H1 (cell line): Measurements from ENCODE around the gene CIB4.

Source experiments
- CREB1 ChIP-seq: IDR thresholded peaks from 2 replicates; pipeline ENCODE4 v1.6.1; 2012; ENCODE audit warnings: inconsistent platforms
- CTCF ChIP-seq, 3 experiments: IDR thresholded peaks; 1 replicate in 2 of 3; 2 replicates in 1 of 3; pipeline versions ENCODE4 v1.5.1 to v1.6.1; 2011; ENCODE audit warnings: low read length in 3 of 3, mild to moderate bottlenecking in 3 of 3, inconsistent platforms in 2 of 3, low read depth in 1 of 3, moderate library complexity in 1 of 3; ENCODE audit not compliant: insufficient read depth in 1 of 3; ENCODE audit errors: control extremely low read depth in 1 of 3
- HDAC2 ChIP-seq, 2 experiments: fragments of 300-600 bp in 1 of 2; sonication (generic) in 1 of 2; IDR thresholded peaks; 2 replicates each; pipeline ENCODE4 v1.6.1; 2011 to 2012; ENCODE audit warnings: low read depth in 2 of 2, low read length in 2 of 2, mild to moderate bottlenecking in 2 of 2, moderate library complexity in 2 of 2, borderline replicate concordance in 1 of 2, inconsistent platforms in 1 of 2
- TAF1 ChIP-seq: IDR thresholded peaks from 2 replicates; pipeline ENCODE4 v1.6.1; 2011; ENCODE audit warnings: mild to moderate bottlenecking, low read depth, low read length

- no peak for TF ChIP-seq TAF1
- no peak for TF ChIP-seq CREB1
- TF ChIP-seq CTCF (IDR thresholded peaks at IDR 0.05; ENCODE audit: control extremely low read depth in 1 of 3, insufficient read depth in 1 of 3, low read depth in 1 of 3, low read length in 3 of 3), result no peak
- TF ChIP-seq HDAC2 (IDR thresholded peaks at IDR 0.05; ENCODE audit: borderline replicate concordance in 1 of 2, low read depth in 2 of 2, low read length in 2 of 2), result no peak
Measured at GRCh38 chr2:26579723-26580040, 61.5 kb downstream of the CIB4 start.
